Nephron progenitor cell (in vitro differentiated cells): ENCODE data around the gene TSHZ2.
"Not testable (repeated sequence)": the region's sequence is repeated elsewhere in the genome, so short reads cannot be mapped to it uniquely, and the experiment has no call there.

Source experiments
- DNase-seq: peaks from one replicate; pipeline ENCODE4 v3.0.0; 2021
- H3K27ac Mint-ChIP-seq: 2 replicates; pipeline ENCODE4 v1.8.0; 2021; ENCODE audit warnings: mild to moderate bottlenecking, moderate library complexity, mixed read lengths
- H3K27me3 Mint-ChIP-seq: 2 replicates; pipeline ENCODE4 v1.8.0; 2021; ENCODE audit warnings: mild to moderate bottlenecking, low read depth, mixed read lengths; ENCODE audit not compliant: poor library complexity
- H3K36me3 Mint-ChIP-seq: 2 replicates; pipeline ENCODE4 v1.8.0; 2021; ENCODE audit warnings: low read depth, mixed read lengths
- H3K4me1 Mint-ChIP-seq: 2 replicates; pipeline ENCODE4 v1.8.0; 2021; ENCODE audit warnings: mixed read lengths
- H3K4me3 Mint-ChIP-seq: 2 replicates; pipeline ENCODE4 v1.8.0; 2021; ENCODE audit warnings: mild to moderate bottlenecking, moderate library complexity, mixed read lengths
- H3K9me3 Mint-ChIP-seq: 2 replicates; pipeline ENCODE4 v1.8.0; 2021; ENCODE audit warnings: mild to moderate bottlenecking, moderate library complexity, mixed read lengths
- TF ChIP-seq, protein P1 (sequence below): fragments of 200-600 bp; sonication (generic); IDR thresholded peaks from 2 replicates; pipeline ENCODE4 v1.5.0; 2021; ENCODE audit warnings: antibody characterized with exemption

TSHZ2 gene

DNA sequence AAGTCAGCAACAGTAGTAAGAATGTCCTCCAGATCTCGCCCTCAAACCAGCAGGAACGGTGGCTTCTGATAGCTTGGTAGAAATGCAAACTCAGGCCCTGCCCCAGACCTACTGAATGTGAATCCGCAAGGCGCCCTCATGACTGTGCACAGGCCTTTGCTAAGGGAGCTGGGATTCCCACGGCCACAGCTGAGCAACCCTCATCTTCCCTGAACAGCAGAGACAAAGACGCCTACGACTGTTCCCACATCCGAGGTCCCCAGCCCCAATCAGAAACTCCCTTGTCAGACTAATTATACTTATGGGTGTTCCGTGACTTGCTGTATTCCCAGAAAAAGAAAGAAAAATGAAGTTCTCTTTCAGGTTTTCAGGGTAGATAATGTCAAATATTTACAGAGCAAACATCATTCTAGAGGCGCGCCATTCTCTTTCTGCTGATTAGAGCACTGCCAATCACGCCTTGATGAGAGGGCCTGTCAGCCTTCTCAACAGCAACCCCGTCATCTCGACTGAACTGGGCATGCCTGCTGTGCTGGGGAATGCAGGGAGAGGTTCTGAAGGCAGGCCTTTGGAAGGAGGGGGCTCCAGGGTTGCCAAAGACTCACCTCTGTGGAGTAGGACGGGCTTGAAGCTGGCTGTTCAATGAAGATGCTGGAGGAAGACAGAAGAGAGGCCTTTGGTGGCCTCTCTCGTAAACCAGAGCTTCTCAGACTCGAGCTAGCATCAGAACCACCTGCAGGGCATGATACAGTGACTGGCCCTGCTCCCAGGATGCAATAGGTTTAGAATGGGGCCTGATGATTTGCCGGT, 541.5 kb downstream of the TSHZ2 start:
- peaks cover 18% of the 10 kb centered on the region for H3K4me1 Mint-ChIP-seq
- DNase-seq = no peak
- H3K27me3 Mint-ChIP-seq = peaks cover 2% of the 10 kb centered on the region
- no peak overlapping the region for H3K4me3 Mint-ChIP-seq
- H3K36me3 Mint-ChIP-seq = peaks cover 6% of the 10 kb centered on the region
- H3K27ac Mint-ChIP-seq = peak overlapping the region; percentile 45
- H3K9me3 Mint-ChIP-seq = peaks cover 20% of the 10 kb centered on the region
- TF ChIP-seq, protein P1, sequence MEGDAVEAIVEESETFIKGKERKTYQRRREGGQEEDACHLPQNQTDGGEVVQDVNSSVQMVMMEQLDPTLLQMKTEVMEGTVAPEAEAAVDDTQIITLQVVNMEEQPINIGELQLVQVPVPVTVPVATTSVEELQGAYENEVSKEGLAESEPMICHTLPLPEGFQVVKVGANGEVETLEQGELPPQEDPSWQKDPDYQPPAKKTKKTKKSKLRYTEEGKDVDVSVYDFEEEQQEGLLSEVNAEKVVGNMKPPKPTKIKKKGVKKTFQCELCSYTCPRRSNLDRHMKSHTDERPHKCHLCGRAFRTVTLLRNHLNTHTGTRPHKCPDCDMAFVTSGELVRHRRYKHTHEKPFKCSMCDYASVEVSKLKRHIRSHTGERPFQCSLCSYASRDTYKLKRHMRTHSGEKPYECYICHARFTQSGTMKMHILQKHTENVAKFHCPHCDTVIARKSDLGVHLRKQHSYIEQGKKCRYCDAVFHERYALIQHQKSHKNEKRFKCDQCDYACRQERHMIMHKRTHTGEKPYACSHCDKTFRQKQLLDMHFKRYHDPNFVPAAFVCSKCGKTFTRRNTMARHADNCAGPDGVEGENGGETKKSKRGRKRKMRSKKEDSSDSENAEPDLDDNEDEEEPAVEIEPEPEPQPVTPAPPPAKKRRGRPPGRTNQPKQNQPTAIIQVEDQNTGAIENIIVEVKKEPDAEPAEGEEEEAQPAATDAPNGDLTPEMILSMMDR = no peak

DNA sequence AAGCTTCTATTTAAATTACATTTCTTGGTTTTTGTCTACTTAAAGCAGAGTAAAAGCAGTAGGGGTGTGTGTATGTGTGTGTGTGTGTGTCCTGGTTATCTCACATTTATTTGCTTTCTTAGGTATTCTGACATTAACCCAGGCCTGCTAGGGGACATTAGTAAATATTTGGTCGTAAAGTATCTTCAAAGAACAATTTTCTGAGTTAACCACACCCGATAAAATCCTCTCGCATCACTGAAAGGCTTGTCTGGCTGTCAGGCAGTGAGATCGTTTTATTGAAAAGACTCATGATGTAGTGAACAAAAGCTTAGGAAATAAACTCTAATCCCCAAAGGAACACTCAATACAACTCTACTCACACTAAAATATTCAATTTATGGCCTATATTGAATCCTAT, 543.6 kb downstream of the TSHZ2 start:
- DNase-seq = no peak
- H3K36me3 Mint-ChIP-seq = peaks cover 2% of the 10 kb centered on the region

DNA sequence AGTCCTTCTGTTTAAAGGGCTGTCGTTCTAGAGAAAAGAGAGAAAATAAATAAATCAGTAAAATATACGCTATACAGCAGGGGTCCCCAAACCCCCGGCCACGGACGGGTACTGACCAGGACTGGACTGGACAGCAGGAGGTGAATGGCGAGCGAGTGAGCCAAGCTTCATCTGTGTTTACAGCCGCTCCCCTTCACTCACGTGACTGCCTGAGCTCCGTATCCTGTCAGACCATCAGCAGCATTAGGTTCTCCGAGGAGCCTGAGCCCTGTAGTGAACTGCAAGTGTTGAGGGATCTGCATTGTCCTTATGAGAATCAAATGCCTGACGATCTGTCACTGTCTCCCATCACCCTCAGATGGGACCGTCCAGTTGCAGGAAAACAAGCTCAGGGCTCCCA, 545.0 kb downstream of the TSHZ2 start:
- Mint-ChIP-seq H3K27me3 (peaks cover 2% of the 10 kb centered on the region), H3K27ac (no peak overlapping the region), H3K4me1 (peaks cover 11% of the 10 kb centered on the region), H3K4me3 (no peak overlapping the region), H3K36me3 (no peaks in the 10 kb centered on the region), H3K9me3 (no peaks in the 10 kb centered on the region)
- no peak for DNase-seq
- TF ChIP-seq, protein P1 = no peak

More for the DNA sequence above, 543.6 kb downstream of the TSHZ2 start:
- Mint-ChIP-seq H3K27ac (no peak overlapping the region), H3K4me1 (peaks cover 12% of the 10 kb centered on the region), H3K4me3 (no peak overlapping the region), H3K27me3 (peaks cover 2% of the 10 kb centered on the region), H3K9me3 (peaks cover 8% of the 10 kb centered on the region)
- TF ChIP-seq, protein P1 = no peak

DNA sequence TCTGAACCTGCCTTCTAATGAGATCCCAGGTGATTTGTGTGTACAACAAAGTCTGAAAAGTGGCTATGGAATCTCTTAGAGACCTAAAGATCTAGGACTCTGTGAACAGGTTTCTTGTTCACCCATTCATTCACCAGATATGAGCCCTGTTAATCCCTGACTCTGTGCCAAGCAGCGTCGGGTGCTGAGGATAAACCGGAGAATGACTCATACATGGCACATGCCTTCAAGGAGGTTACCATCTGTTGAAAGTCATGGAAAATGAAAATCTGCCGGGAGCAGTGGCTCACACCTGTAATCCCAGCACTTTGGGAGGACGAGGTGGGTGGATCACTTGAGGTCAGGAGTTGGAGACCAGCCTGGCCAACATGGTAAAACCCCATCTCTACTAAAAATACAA, 549.3 kb downstream of the TSHZ2 start:
- DNase-seq, H3K9me3 Mint-ChIP-seq, H3K27ac Mint-ChIP-seq, H3K4me1 Mint-ChIP-seq, H3K27me3 Mint-ChIP-seq, H3K4me3 Mint-ChIP-seq, H3K36me3 Mint-ChIP-seq: not testable (repeated sequence)

DNA sequence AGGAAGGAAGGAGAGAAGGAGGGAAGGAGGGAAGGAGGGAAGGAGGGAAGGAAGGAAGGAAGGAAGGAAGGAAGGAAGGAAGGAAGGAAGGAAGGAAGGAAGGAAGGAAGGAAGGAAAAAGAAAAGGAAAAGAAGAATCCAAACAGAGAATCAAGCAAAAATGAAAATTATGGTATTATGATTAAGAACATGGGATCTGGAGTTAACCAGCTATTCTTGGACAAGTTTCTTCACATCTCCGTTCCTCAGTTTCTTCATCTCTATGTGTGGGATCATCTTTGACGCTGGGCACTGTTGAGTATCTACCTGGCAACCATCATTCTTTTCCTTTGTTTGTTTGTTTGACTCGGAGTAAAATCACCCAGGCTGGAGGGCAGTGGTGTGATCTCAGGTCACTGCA, 549.9 kb downstream of the TSHZ2 start:
- Mint-ChIP-seq H3K4me1 (peaks cover 7% of the 10 kb centered on the region), H3K27ac (no peak overlapping the region), H3K4me3 (no peak overlapping the region), H3K36me3 (no peaks in the 10 kb centered on the region), H3K27me3 (peaks cover 2% of the 10 kb centered on the region), H3K9me3 (no peaks in the 10 kb centered on the region)
- DNase-seq = no peak
- TF ChIP-seq, protein P1 = no peak

DNA sequence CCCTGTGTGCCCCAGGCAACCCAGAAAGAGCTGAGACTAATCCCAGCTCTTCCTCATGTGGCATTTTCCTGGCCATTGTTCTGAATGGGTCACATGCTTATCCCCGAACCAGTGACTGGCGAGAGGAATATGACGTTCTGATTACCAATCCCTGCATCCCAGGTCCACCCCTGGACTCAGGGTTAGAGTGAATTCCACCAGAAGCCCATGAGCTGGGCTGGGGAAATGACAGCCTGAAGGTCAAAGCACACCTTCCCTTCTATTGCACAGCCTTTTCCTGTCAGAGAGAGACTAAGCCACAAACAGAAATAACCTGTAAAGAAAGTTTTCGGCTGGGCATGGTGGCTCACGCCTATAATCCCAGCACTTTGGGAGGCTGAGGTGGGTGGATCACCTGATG, 550.5 kb downstream of the TSHZ2 start:
- no peak overlapping the region for H3K27ac Mint-ChIP-seq
- no peaks in the 10 kb centered on the region for H3K36me3 Mint-ChIP-seq
- H3K9me3 Mint-ChIP-seq = no peaks in the 10 kb centered on the region
- TF ChIP-seq, protein P1 = no peak
- H3K4me1 Mint-ChIP-seq = peaks cover 11% of the 10 kb centered on the region
- no peak for DNase-seq
- peaks cover 1% of the 10 kb centered on the region for H3K27me3 Mint-ChIP-seq
- no peak overlapping the region for H3K4me3 Mint-ChIP-seq

DNA sequence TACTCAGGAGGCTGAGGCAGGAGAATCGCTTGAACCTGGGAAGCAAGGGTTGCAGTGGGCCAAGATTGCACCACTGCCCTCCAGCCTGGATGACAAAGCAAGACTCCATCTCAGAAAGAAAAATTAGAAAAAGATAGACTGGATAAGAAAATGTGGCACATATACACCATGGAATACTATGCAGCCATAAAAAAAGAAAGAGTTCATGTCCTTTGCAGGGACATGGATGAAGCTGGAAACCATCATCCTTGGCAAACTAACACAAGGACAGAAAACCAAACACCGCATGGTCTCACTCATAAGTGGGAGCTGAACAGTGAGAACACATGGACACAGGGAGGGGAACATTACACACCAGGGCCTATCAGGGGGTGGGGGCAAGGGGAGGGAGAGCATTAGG, 551.5 kb downstream of the TSHZ2 start:
- H3K36me3 Mint-ChIP-seq, DNase-seq, H3K9me3 Mint-ChIP-seq, H3K4me3 Mint-ChIP-seq, H3K27me3 Mint-ChIP-seq, H3K27ac Mint-ChIP-seq, H3K4me1 Mint-ChIP-seq: not testable (repeated sequence)
